Upper lobe of right lung (tissue), 1 donor: Measurements from ENCODE around the gene CD27. TPM values are rescaled to one million over a fixed set of nuclear protein-coding genes. Genes with fewer than 3 reads are reported as not detected.
"Not testable (repeated sequence)": the region's sequence is repeated elsewhere in the genome, so short reads cannot be mapped to it uniquely, and the experiment has no call there.

Experiments
- ATAC-seq: fragments of 200-7000 bp; cut with Tn5 transposase; one replicate; pipeline ENCODE4 v1.9.1; 2020; ENCODE audit warnings: mild to moderate bottlenecking, moderate library complexity
- DNase-seq: peaks from one replicate; pipeline ENCODE4 v3.0.0-alpha.2; 2020
- H3K27ac ChIP-seq: fragments of 200-600 bp; one replicate; pipeline ENCODE4 v1.8.0; 2022
- H3K27me3 ChIP-seq: fragments of 200-600 bp; one replicate; pipeline ENCODE4 v1.8.0; 2022; ENCODE audit warnings: mild to moderate bottlenecking
- H3K36me3 ChIP-seq: fragments of 200-600 bp; one replicate; pipeline ENCODE4 v1.8.0; 2022
- H3K4me1 ChIP-seq: fragments of 200-600 bp; one replicate; pipeline ENCODE4 v1.8.0; 2022
- H3K4me3 ChIP-seq: fragments of 200-600 bp; one replicate; pipeline ENCODE4 v1.8.0; 2022; ENCODE audit warnings: mild to moderate bottlenecking
- H3K9me3 ChIP-seq: fragments of 200-600 bp; one replicate; pipeline ENCODE4 v1.8.0; 2022
- intact Hi-C: fragments of 100-400 bp; cut with DNase I; formaldehyde crosslinking; loops from one replicate; pipeline ENCODE4 v1.11.0; 2022
- total RNA-seq: library from RNA; stranded (reverse); fragmentation: NEBNext Ultra II Directional; extraction: Animal tissue kit (Norgen Biotek cat#: 25700); gene quantifications from one replicate; pipeline ENCODE4 v1.2.1, GENCODE V29; 2021
- TF ChIP-seq, protein P1 (sequence below): fragments of 200-600 bp; IDR thresholded peaks from one replicate; pipeline ENCODE4 v1.8.0; 2022; ENCODE audit warnings: antibody characterized with exemption
- donor health status: DM: no; HTN: yes; CAD: no; lungs with severe emphysema.

Gene CD27
- total RNA-seq, 1 donor from 2014 or later: 1.5 TPM

DNA sequence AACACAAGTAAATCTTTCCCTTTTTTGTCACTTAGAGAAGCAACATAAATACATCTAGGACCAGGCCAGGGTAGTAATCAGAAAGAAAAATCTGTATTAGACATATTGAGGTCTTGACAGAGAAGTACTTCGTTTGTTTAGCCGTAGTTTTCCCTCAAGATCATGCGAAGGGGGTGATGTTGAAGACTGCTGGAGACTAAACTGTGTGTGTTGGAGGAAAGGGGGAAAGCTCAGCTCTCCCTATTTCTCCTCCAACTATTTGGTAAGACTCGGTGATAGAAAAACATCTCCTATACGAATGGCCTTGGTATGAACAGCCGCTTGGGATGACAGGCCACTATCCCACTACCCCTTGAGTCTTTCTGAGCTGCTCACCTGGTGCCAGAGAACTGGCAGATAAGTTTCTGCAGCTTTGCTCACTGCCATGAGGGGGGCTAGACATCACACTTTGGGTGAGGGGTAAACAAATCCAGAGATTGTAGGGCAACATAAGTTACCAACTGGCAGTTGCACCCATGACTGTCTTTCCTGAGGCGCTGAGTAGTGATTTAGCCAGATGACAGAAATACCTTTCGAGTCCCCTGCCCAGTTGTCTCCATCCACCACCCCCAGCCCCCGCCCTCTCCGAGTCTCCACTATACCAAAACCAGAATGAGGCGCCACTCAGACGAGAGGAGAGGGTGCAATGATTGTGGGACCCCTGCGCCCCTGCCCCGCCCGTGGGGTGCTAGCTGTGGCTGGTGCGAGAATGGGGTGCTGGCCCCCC lies 25.0 kb downstream of the CD27 start:
- Histone ChIP-seq H3K9me3 (no peaks in the 10 kb centered on the region), H3K4me3 (peak overlapping the region; percentile 62), H3K27me3 (no peaks in the 10 kb centered on the region), H3K4me1 (peaks cover 22% of the 10 kb centered on the region), H3K36me3 (peaks cover 5% of the 10 kb centered on the region), H3K27ac (peak overlapping the region; percentile 88)
- intact Hi-C loops: loop anchor here (10.0 kb wide), 1 partner anchor 145 kb away; no protein-coding TSS in a partner anchor
- ATAC-seq (no peak), DNase-seq (no peak)
- TF ChIP-seq, protein P1, sequence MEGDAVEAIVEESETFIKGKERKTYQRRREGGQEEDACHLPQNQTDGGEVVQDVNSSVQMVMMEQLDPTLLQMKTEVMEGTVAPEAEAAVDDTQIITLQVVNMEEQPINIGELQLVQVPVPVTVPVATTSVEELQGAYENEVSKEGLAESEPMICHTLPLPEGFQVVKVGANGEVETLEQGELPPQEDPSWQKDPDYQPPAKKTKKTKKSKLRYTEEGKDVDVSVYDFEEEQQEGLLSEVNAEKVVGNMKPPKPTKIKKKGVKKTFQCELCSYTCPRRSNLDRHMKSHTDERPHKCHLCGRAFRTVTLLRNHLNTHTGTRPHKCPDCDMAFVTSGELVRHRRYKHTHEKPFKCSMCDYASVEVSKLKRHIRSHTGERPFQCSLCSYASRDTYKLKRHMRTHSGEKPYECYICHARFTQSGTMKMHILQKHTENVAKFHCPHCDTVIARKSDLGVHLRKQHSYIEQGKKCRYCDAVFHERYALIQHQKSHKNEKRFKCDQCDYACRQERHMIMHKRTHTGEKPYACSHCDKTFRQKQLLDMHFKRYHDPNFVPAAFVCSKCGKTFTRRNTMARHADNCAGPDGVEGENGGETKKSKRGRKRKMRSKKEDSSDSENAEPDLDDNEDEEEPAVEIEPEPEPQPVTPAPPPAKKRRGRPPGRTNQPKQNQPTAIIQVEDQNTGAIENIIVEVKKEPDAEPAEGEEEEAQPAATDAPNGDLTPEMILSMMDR: no peak

DNA sequence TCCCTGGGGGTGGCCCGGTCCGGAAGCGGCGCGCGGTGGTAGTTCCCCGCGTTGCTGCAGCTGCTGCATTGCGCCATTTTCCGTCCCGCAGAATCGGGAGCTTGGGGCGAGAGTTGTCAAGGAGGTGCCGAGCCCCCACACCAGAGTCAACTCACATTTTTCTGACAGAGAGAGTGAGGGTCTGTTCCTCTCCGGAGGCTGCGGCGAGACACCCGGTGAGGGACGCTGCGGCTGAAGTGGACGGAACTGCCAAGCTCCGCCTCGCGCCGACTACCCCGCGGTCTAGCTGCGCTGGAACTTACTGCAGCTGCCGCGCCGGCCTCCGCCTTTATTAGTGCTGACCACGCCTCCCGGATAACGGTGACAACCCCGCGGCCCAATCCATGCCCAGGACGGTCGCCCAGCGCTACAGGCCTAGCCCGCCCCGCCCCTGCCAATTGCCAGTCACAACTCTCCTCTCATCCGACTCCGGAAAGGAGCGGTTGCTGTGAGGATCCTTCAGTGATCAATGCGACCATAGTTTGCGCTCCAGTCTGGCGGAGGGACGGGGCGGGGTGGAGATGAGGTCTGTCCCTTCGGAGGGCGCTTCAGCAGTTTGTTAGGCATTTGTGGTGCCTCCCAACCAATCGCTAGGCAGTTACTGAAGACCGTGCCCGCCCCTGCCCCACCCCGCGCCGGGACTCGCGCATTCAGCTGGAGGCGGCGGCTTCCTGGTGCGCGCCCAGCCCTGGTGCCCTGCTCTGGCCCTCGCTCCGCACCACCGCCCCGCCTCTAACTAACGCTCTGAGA lies 25.8 kb downstream of the CD27 start, which contains the start of gene VAMP1:
TSS of gene VAMP1 (minus strand) at position 303 of the 789 bp plus-strand sequence. CDS start at position 157, 146 bp downstream.
- no peaks in the 10 kb centered on the region for H3K36me3 ChIP-seq
- ATAC-seq (peak; percentile 97), DNase-seq (peak; percentile 98)
- intact Hi-C loops: no loop called here
- H3K4me1 ChIP-seq: peaks cover 21% of the 10 kb centered on the region
- H3K27ac ChIP-seq: peak within 1 kb of the TSS; percentile 88
- no peaks in the 10 kb centered on the region for H3K27me3 ChIP-seq
- TF ChIP-seq, protein P1: no peak
- H3K9me3 ChIP-seq: no peaks in the 10 kb centered on the region
- peak within 1 kb of the TSS; percentile 62 for H3K4me3 ChIP-seq

DNA sequence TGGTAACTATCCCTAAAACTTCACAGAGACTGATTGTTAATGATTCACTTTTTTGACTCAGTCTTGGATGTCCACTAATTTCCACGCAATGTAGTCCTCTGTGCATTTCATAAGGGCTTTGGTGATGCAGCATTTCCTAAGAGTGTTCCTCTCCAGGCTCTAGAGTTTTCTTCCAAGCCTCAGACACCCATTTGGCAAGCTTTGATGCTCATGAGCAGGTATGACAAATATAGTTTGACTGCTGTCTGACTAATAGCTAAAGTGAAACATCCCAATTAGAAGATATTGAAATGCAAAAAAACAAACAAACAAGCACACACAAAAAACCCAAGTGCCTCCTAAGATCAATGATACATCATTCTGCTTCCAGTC lies 27.2 kb downstream of the CD27 start:
- H3K9me3 ChIP-seq: no peaks in the 10 kb centered on the region
- H3K27me3 ChIP-seq: no peaks in the 10 kb centered on the region
- H3K4me1 ChIP-seq: peaks cover 26% of the 10 kb centered on the region
- DNase-seq (no peak), ATAC-seq (no peak)
- TF ChIP-seq, protein P1: no peak
- no peak overlapping the region for H3K27ac ChIP-seq
- no peak overlapping the region for H3K4me3 ChIP-seq
- intact Hi-C loops: no loop called here
- H3K36me3 ChIP-seq: no peaks in the 10 kb centered on the region

DNA sequence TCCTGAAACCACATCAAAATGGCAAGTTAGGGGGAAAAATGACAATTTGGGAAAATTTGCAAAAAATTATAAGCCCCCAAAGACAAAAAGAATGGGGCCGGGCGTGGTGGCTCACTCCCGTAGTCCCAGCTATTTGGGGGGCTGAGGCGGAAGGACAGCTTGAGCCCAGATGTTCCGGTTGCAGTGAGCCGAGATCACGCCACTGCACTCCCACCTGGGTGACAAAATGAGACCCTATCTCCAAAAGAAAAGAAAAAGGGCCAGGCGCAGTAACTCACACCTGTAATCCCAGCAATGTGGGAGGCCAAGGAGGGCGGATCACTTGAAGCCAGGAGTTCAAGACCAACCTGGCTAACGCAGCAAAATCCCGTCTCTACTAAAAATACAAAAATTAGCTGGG lies 27.7 kb downstream of the CD27 start:
- Histone ChIP-seq H3K4me1 (peaks cover 26% of the 10 kb centered on the region), H3K4me3 (no peak overlapping the region), H3K9me3 (no peaks in the 10 kb centered on the region), H3K36me3 (no peaks in the 10 kb centered on the region), H3K27ac (no peak overlapping the region), H3K27me3 (no peaks in the 10 kb centered on the region)
- no peak for DNase-seq
- intact Hi-C loops: no loop called here
- TF ChIP-seq, protein P1: no peak
- ATAC-seq: no peak

DNA sequence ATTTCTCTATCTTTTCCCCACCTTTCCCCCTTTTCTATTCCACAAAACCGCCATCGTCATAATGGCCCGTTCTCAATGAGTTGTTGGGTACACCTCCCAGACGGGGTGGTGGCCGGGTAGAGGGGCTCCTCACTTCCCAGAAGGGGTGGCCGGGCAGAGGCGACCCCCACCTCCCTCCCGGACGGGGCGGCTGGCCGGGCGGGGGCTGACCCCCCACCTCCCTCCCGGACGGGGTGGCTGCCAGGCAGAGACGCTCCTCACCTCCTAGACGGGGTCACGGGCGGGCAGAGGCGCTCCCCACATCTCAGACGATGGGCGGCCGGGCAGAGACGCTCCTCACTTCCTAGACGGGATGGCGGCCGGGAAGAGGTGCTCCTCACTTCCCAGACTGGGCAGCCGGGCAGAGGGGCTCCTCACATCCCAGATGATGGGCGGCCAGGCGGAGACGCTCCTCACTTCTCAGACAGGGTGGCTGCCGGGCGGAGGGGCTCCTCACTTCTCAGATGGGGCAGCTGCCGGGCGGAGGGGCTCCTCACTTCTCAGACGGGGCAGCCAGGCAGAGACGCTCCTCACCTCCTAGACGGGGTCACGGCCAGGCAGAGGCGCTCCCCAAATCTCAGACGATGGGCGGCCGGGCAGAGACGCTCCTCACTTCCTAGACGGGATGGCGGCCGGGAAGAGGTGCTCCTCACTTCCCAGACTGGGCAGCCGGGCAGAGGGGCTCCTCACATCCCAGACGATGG lies 30.6 kb downstream of the CD27 start:
- H3K36me3 ChIP-seq, intact Hi-C loops, DNase-seq, H3K27ac ChIP-seq, H3K4me3 ChIP-seq, H3K4me1 ChIP-seq, ATAC-seq, H3K9me3 ChIP-seq, H3K27me3 ChIP-seq: not testable (repeated sequence)
